ENCODE measurements around the gene AVEN.

- no peak for TF ChIP-seq POLR2A (IDR thresholded peaks at IDR 0.05)
- no peak for TF ChIP-seq CTCF (IDR thresholded peaks at IDR 0.05)
Observed at GRCh38 chr15:33955945-33956344, 83.1 kb downstream of the AVEN start.

Measured in right lobe of liver (tissue), 4 donors.